Activated CD8-positive, alpha-beta T cell treated with anti-CD3 and anti-CD28 coated beads for 36 hours (primary cell): Measurements from ENCODE around the gene STEAP3. TPM values are rescaled to one million over a fixed set of nuclear protein-coding genes. Genes with fewer than 3 reads are reported as not detected.

ENCODE experiments used
- ATAC-seq: fragments of 200-7000 bp; cut with Tn5 transposase; one replicate; pipeline ENCODE4 v1.10.0; 2021; ENCODE audit warnings: mild to moderate bottlenecking, moderate library complexity
- CTCF ChIA-PET: fragments of 350-600 bp; sonication (Branson Sonifier 250); formaldehyde crosslinking; loops from one replicate; lab custom pipeline; 2021; ENCODE audit warnings: antibody characterized with exemption; lab: Charles Lee
- POLR2A ChIA-PET: fragments of 350-600 bp; sonication (Branson Sonifier 250); formaldehyde crosslinking; loops from one replicate; lab custom pipeline; 2021; ENCODE audit warnings: antibody characterized with exemption; lab: Charles Lee
- DNase-seq: peaks from one replicate; pipeline ENCODE4 v3.0.0-alpha.2; 2020
- H3K27ac Mint-ChIP-seq: one replicate; pipeline ENCODE4 v1.8.0; 2021; ENCODE audit warnings: mild to moderate bottlenecking, mixed read lengths
- H3K27me3 Mint-ChIP-seq: one replicate; pipeline ENCODE4 v1.8.0; 2021; ENCODE audit warnings: mixed read lengths
- H3K36me3 Mint-ChIP-seq: one replicate; pipeline ENCODE4 v1.8.0; 2021; ENCODE audit warnings: low read depth, mixed read lengths
- H3K4me1 Mint-ChIP-seq: one replicate; pipeline ENCODE4 v1.8.0; 2021; ENCODE audit warnings: low read depth, mixed read lengths
- H3K4me3 Mint-ChIP-seq: one replicate; pipeline ENCODE4 v1.8.0; 2021; ENCODE audit warnings: mild to moderate bottlenecking, moderate library complexity, mixed read lengths
- H3K9me3 Mint-ChIP-seq: one replicate; pipeline ENCODE4 v1.8.0; 2021; ENCODE audit warnings: mixed read lengths
- CTCF ChIP-seq: fragments of 200-600 bp; IDR thresholded peaks from one replicate; pipeline ENCODE4 v1.8.0; 2022; ENCODE audit warnings: antibody characterized with exemption, mild to moderate bottlenecking
- intact Hi-C: fragments of 100-400 bp; cut with micrococcal nuclease; formaldehyde crosslinking; loops from one replicate; pipeline ENCODE4 v1.10.0; 2022
- total RNA-seq, 2 experiments: library from RNA; stranded (reverse); gene quantifications; one replicate each; pipeline ENCODE4 v1.2.3, GENCODE V29; 2021

Gene STEAP3
- total RNA-seq, 2 experiments from 2014 or later: 0.18 to 0.34 TPM

- Mint-ChIP-seq H3K4me3 (no peak overlapping the region), H3K36me3 (no peaks in the 10 kb centered on the region), H3K9me3 (no peaks in the 10 kb centered on the region), H3K4me1 (no peaks in the 10 kb centered on the region), H3K27ac (no peak overlapping the region), H3K27me3 (no peaks in the 10 kb centered on the region)
- DNase-seq (no peak), ATAC-seq (no peak)
- POLR2A ChIA-PET: no interaction called here
- TF ChIP-seq CTCF: no peak
- CTCF ChIA-PET: no interaction called here
- intact Hi-C loops: no loop called here
Measured at GRCh38 chr2:119241205-119241532, 17.5 kb downstream of the STEAP3 start.

GRCh38 chr2:119242276-119243119, 18.9 kb downstream of the STEAP3 start:
- H3K27me3 Mint-ChIP-seq: no peaks in the 10 kb centered on the region
- ATAC-seq (no peak), DNase-seq (no peak)
- CTCF ChIA-PET: interaction anchor here (2.1 kb wide), 1 partner anchor 362 kb away, joined by 5 read pairs; no protein-coding TSS in a partner anchor
- no peak for TF ChIP-seq CTCF
- no peaks in the 10 kb centered on the region for H3K36me3 Mint-ChIP-seq
- no peaks in the 10 kb centered on the region for H3K9me3 Mint-ChIP-seq
- no peak overlapping the region for H3K4me3 Mint-ChIP-seq
- intact Hi-C loops: no loop called here
- no peaks in the 10 kb centered on the region for H3K4me1 Mint-ChIP-seq
- POLR2A ChIA-PET: no interaction called here
- no peak overlapping the region for H3K27ac Mint-ChIP-seq

DNA sequence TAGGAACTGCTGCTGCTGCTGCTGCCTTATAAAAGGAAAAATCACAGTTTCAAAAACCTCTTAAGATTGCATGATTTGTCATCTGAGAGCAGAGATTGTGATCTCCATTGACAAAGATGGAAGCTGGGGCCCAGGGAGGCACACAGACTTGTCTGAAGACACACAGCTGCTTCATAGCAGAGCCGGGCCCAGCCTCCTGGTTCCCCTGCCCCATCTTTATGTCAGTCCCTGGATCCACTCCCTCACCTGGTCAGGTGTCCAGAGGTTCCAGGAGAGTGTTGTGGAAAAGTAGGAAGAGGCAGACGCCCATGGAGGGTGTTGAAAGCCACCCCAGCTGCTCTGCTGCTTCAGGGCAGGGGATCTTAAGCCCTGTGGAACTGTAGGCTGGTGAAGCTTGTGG, 20.0 kb downstream of the STEAP3 start:
- Mint-ChIP-seq H3K4me3 (no peak overlapping the region), H3K4me1 (no peaks in the 10 kb centered on the region), H3K27ac (no peak overlapping the region), H3K9me3 (no peaks in the 10 kb centered on the region), H3K27me3 (peaks cover 2% of the 10 kb centered on the region), H3K36me3 (no peaks in the 10 kb centered on the region)
- intact Hi-C loops: no loop called here
- ChIA-PET CTCF (interaction anchor here (0.9 to 2.1 kb wide), 2 partner anchors 75 to 363 kb away, joined by 3 to 5 read pairs; no protein-coding TSS in a partner anchor), POLR2A (no interaction called here)
- DNase-seq: no peak
- no peak for ATAC-seq
- no peak for TF ChIP-seq CTCF

DNA sequence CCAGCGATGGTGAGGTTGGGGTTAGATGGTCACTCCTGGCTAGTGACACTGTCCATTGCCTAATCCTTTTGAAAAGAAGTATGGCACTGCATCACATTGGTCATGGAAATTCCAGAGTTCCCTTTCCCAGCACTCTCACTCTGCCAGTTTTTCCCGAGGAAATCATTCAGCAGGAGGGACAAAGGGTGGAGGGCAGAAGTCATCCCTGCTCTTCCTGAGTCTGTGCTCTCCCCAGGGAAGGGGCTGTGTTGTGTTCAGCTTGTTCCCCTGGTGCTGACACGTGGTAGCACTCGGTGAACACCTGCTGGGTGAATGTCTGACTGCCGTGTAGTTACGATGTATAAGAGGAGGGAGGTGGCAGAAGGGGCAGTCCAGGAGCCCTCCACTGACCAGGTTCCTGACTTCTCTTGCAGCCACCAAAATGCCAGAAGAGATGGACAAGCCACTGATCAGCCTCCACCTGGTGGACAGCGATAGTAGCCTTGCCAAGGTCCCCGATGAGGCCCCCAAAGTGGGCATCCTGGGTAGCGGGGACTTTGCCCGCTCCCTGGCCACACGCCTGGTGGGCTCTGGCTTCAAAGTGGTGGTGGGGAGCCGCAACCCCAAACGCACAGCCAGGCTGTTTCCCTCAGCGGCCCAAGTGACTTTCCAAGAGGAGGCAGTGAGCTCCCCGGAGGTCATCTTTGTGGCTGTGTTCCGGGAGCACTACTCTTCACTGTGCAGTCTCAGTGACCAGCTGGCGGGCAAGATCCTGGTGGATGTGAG, 21.6 kb downstream of the STEAP3 start:
- Mint-ChIP-seq H3K4me3 (no peak overlapping the region), H3K4me1 (no peaks in the 10 kb centered on the region), H3K27me3 (peaks cover 2% of the 10 kb centered on the region), H3K9me3 (no peaks in the 10 kb centered on the region), H3K36me3 (no peaks in the 10 kb centered on the region), H3K27ac (no peak overlapping the region)
- POLR2A ChIA-PET: no interaction called here
- no peak for DNase-seq
- TF ChIP-seq CTCF: no peak
- CTCF ChIA-PET: interaction anchor here (1.4 kb wide), 1 partner anchor 10 kb away, joined by 3 read pairs; no protein-coding TSS in a partner anchor
- intact Hi-C loops: no loop called here
- no peak for ATAC-seq

- Mint-ChIP-seq H3K27me3 (peaks cover 2% of the 10 kb centered on the region), H3K9me3 (no peaks in the 10 kb centered on the region), H3K27ac (no peak overlapping the region), H3K36me3 (no peaks in the 10 kb centered on the region), H3K4me1 (no peaks in the 10 kb centered on the region), H3K4me3 (no peak overlapping the region)
- ATAC-seq: no peak
- ChIA-PET CTCF (interaction anchor here (0.6 kb wide), 1 partner anchor 231 kb away, joined by 3 read pairs; no protein-coding TSS in a partner anchor), POLR2A (no interaction called here)
- no peak for TF ChIP-seq CTCF
- no peak for DNase-seq
- intact Hi-C loops: no loop called here
Measured at GRCh38 chr2:119245841-119246230, 22.2 kb downstream of the STEAP3 start.
